Measurements from ENCODE around the gene SPEF1. TPM values are rescaled to one million over a fixed set of nuclear protein-coding genes. Genes with fewer than 3 reads are reported as not detected.

Gene SPEF1
- total and polyA plus RNA-seq, 2 experiments from 2014 or later: 0.11 TPM; not detected in 1

DNA sequence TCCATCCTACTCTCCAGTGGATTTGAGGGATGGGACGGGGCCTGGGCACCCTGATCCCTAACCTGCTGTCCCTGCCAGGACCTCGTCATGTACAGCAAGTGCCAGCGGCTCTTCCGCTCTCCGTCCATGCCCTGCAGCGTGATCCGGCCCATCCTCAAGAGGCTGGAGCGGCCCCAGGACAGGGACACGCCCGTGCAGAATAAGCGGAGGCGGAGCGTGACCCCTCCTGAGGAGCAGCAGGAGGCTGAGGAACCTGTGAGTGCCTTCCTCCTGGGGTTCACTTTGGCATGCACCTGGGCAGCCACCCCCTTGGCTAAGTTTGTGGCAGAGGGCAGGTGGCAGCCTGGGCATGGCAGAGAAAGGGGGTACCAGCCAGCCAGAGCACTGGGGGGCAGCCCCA lies 20.6 kb upstream of the SPEF1 start:
- WGBS, 2 experiments (ENCODE audit: low coverage in 1 of 2, low lambda C conversion rate in 2 of 2, missing lambda C conversion rate in 2 of 2): 97% methylated on average over 13 of the region's 13 CpGs
- no peak overlapping the region for H3K9ac ChIP-seq
- H3K9me2 ChIP-seq (ENCODE audit: insufficient read depth): no peaks in the 10 kb centered on the region
- no peaks in the 10 kb centered on the region; the same call in 1 of the 2 replicates for H3K36me3 ChIP-seq (ENCODE audit: low read depth)
- DNase-seq: no peak
- TF ChIP-seq EZH2phosphoT487 (IDR thresholded peaks at IDR 0.05; ENCODE audit: insufficient read depth, low read depth) (no peak), EZH2 (IDR thresholded peaks at IDR 0.05; ENCODE audit: insufficient read depth, poor library complexity, severe bottlenecking) (no peak)
- in situ Hi-C loops (cut with MboI): no loop called here
- H3K27me3 ChIP-seq (replicated peaks; ENCODE audit: insufficient read depth): no peaks in the 10 kb centered on the region
- H3K9me3 ChIP-seq (ENCODE audit: low read depth): no peaks in the 10 kb centered on the region
- H3K79me2 ChIP-seq (ENCODE audit: insufficient read depth): peaks cover 35% of the 10 kb centered on the region
- no peak overlapping the region for H3K4me2 ChIP-seq (ENCODE audit: unreplicated experiment)
- H3K4me3 ChIP-seq: no peak overlapping the region
- H3F3A ChIP-seq (ENCODE audit: insufficient read depth): peaks cover 19% of the 10 kb centered on the region
- H3K27ac ChIP-seq: no peak overlapping the region
- peaks cover 30% of the 10 kb centered on the region for H3K4me1 ChIP-seq (ENCODE audit: insufficient read depth)
- H2AFZ ChIP-seq: no peak overlapping the region
- no peaks in the 10 kb centered on the region for H4K20me1 ChIP-seq (ENCODE audit: insufficient read depth)

DNA sequence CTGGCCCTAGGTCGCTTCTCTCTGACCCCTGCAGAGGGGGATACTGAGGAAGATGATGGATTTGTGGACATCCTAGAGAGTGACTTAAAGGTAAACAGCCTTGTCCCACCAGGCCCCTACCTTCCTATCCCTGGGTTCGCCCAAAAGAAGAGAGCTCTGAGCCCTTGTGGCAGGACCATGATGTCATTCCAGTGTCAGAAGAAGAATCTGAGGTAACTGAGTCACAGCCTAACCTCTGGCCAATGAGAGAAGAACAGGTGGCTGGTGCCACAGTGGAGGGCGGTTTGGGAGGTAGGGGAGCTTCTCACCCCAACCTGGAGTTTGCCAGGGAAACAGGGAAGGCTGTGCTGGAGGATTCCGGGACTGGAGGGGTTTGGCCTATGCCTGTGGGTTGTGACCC lies 20.1 kb upstream of the SPEF1 start:
- H3K4me3 ChIP-seq: no peak overlapping the region
- no peaks in the 10 kb centered on the region for H3K27me3 ChIP-seq (replicated peaks; ENCODE audit: insufficient read depth)
- H3K9me2 ChIP-seq (ENCODE audit: insufficient read depth): no peaks in the 10 kb centered on the region
- H3K36me3 ChIP-seq (ENCODE audit: low read depth): no peaks in the 10 kb centered on the region; the same call in 1 of the 2 replicates
- no peaks in the 10 kb centered on the region for H3K9me3 ChIP-seq (ENCODE audit: low read depth)
- peaks cover 14% of the 10 kb centered on the region for H3F3A ChIP-seq (ENCODE audit: insufficient read depth)
- no peak overlapping the region for H3K4me2 ChIP-seq (ENCODE audit: unreplicated experiment)
- no peak for DNase-seq
- peaks cover 41% of the 10 kb centered on the region for H3K79me2 ChIP-seq (ENCODE audit: insufficient read depth)
- in situ Hi-C loops (cut with MboI): no loop called here
- H3K4me1 ChIP-seq (ENCODE audit: insufficient read depth): peaks cover 25% of the 10 kb centered on the region
- H4K20me1 ChIP-seq (ENCODE audit: insufficient read depth): no peaks in the 10 kb centered on the region
- 94 to 97% methylated on average over 4 of the region's 4 CpGs for WGBS, 2 experiments (ENCODE audit: low coverage in 1 of 2, low lambda C conversion rate in 2 of 2, missing lambda C conversion rate in 2 of 2)
- H2AFZ ChIP-seq: no peak overlapping the region
- no peak for TF ChIP-seq EZH2 (IDR thresholded peaks at IDR 0.05; ENCODE audit: insufficient read depth, poor library complexity, severe bottlenecking)
- TF ChIP-seq EZH2phosphoT487 (IDR thresholded peaks at IDR 0.05; ENCODE audit: insufficient read depth, low read depth): no peak
- no peak overlapping the region for H3K9ac ChIP-seq
- H3K27ac ChIP-seq: no peak overlapping the region

DNA sequence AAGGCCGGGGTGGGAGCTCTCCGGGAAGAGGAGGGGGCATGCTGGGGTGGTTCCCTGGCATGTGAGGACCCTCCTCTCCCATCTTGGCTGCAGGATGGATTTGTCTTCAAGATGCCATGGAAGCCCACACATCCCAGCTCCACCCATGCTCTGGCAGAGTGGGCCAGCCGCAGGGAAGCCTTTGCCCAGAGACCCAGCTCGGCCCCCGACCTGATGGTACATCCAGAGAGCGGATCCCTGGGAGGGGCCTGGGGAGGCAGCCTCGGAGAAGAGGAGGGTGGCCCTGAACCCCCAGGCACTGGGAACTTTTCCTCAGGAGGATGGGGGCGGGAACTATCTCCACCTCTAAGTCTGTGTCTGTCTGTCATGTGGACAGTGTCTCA lies 19.6 kb upstream of the SPEF1 start:
- Histone ChIP-seq H3K79me2 (ENCODE audit: insufficient read depth) (peaks cover 41% of the 10 kb centered on the region), H4K20me1 (ENCODE audit: insufficient read depth) (no peaks in the 10 kb centered on the region), H3K4me3 (no peak overlapping the region), H3K4me2 (ENCODE audit: unreplicated experiment) (no peak overlapping the region), H3K9ac (no peak overlapping the region), H3K9me2 (ENCODE audit: insufficient read depth) (no peaks in the 10 kb centered on the region), H2AFZ (no peak overlapping the region), H3K27me3 (replicated peaks; ENCODE audit: insufficient read depth) (no peaks in the 10 kb centered on the region), H3K27ac (no peak overlapping the region), H3K36me3 (ENCODE audit: low read depth) (no peaks in the 10 kb centered on the region; the same call in 1 of the 2 replicates), H3K9me3 (ENCODE audit: low read depth) (no peaks in the 10 kb centered on the region), H3F3A (ENCODE audit: insufficient read depth) (peaks cover 9% of the 10 kb centered on the region), H3K4me1 (ENCODE audit: insufficient read depth) (peaks cover 21% of the 10 kb centered on the region)
- WGBS, 2 experiments (ENCODE audit: low coverage in 1 of 2, low lambda C conversion rate in 2 of 2, missing lambda C conversion rate in 2 of 2): 77 to 84% methylated on average over 6 to 8 of the region's 8 CpGs
- in situ Hi-C loops (cut with MboI): no loop called here
- no peak for DNase-seq
- TF ChIP-seq EZH2 (IDR thresholded peaks at IDR 0.05; ENCODE audit: insufficient read depth, poor library complexity, severe bottlenecking): no peak
- TF ChIP-seq EZH2phosphoT487 (IDR thresholded peaks at IDR 0.05; ENCODE audit: insufficient read depth, low read depth): no peak

DNA sequence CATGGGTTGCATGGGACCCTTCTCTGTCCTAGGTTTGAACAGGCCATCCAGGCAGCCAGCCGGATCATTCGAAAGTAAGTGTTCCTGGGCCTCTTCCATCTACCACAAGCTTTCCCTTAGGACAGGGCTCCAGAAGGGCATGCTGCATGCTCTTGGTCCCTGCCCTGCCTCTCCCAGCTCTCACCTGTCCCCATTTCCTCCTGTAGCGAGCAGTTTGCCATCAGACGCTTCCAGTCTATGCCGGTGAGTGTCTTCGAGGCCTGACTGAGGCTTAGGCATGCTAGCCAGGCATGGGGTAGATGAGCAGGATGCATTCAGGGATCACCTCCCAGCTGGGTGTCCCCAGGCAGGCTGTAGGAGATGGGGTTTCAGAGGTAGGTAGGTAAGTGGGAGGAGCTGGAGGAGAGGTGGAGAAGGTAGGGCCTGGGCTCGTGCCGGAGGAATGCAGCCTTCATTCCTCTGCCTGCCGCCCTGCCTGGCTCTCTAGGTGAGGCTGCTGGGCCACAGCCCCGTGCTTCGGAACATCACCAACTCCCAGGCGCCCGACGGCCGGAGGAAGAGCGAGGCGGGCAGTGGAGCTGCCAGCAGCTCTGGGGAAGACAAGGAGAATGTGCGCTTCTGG lies 19.1 kb upstream of the SPEF1 start:
- H3K4me2 ChIP-seq (ENCODE audit: unreplicated experiment): no peak overlapping the region
- peaks cover 16% of the 10 kb centered on the region; the same call in 1 of the 2 replicates for H3K4me1 ChIP-seq (ENCODE audit: insufficient read depth)
- in situ Hi-C loops (cut with MboI): no loop called here
- H3F3A ChIP-seq (ENCODE audit: insufficient read depth): peaks cover 4% of the 10 kb centered on the region
- H3K27me3 ChIP-seq (replicated peaks; ENCODE audit: insufficient read depth): no peaks in the 10 kb centered on the region
- no peaks in the 10 kb centered on the region for H3K9me2 ChIP-seq (ENCODE audit: insufficient read depth)
- H3K9ac ChIP-seq: no peak overlapping the region
- H3K36me3 ChIP-seq (ENCODE audit: low read depth): no peaks in the 10 kb centered on the region; the same call in 1 of the 2 replicates
- no peaks in the 10 kb centered on the region for H4K20me1 ChIP-seq (ENCODE audit: insufficient read depth)
- TF ChIP-seq EZH2phosphoT487 (IDR thresholded peaks at IDR 0.05; ENCODE audit: insufficient read depth, low read depth): no peak
- TF ChIP-seq EZH2 (IDR thresholded peaks at IDR 0.05; ENCODE audit: insufficient read depth, poor library complexity, severe bottlenecking): no peak
- H3K4me3 ChIP-seq: no peak overlapping the region
- H3K79me2 ChIP-seq (ENCODE audit: insufficient read depth): peaks cover 41% of the 10 kb centered on the region
- no peak for DNase-seq
- H3K27ac ChIP-seq: no peak overlapping the region
- no peak overlapping the region for H2AFZ ChIP-seq
- H3K9me3 ChIP-seq (ENCODE audit: low read depth): no peaks in the 10 kb centered on the region
- WGBS, 2 experiments (ENCODE audit: low coverage in 1 of 2, low lambda C conversion rate in 2 of 2, missing lambda C conversion rate in 2 of 2): 89 to 91% methylated on average over 18 of the region's 18 CpGs

Data from GM23248 (cell line).